Esophagus mucosa (tissue), 1 donor: ENCODE data around the gene CRTC1. TPM values are rescaled to one million over a fixed set of nuclear protein-coding genes. Genes with fewer than 3 reads are reported as not detected.

Experiments used
- ATAC-seq: fragments of 200-7000 bp; cut with Tn5 transposase; one replicate; pipeline ENCODE4 v1.9.1; 2020
- total RNA-seq: library from RNA; stranded (reverse); gene quantifications from one replicate; pipeline ENCODE4 v1.2.4, GENCODE V29; 2023
- donor health status: DM: yes; HTN: yes; CAD: no.

Gene CRTC1
- total RNA-seq, 1 donor from 2014 or later, result 4.0 TPM

DNA sequence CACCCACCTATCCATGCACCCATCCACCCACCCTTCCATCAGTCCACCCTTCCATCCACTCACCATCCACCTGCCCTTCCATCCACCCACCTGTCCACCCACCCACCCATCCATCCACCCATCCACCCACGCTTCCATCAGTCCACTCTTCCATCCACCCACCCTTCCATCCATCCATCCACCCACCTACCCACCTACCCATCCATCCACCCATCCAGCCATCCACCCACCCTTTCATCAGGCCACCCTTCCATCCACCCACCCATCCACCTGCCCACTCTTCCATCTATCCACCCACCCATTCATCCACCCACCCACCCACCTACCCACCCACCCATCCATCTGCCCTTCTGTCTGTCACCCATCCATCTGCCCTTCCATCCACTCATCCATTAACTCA, 29.6 kb upstream of the CRTC1 start:
- no peak for ATAC-seq

DNA sequence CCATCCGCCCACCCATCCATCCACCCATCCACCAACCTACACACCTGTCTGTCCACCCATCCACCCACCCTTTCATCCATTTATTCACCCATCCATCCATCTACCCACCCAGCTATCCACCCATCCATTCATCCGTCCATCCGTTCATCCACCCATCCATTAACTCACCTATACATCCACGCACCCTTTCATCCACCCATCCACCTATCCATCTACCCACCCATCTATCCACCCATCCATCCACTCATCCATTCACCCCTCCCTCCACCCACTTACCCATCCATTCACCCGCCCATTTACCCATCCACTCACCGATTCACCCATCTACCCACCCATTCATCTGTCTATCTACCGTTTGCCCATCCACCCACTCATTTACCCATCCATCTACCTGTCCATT, 29.0 kb upstream of the CRTC1 start:
- no peak for ATAC-seq

DNA sequence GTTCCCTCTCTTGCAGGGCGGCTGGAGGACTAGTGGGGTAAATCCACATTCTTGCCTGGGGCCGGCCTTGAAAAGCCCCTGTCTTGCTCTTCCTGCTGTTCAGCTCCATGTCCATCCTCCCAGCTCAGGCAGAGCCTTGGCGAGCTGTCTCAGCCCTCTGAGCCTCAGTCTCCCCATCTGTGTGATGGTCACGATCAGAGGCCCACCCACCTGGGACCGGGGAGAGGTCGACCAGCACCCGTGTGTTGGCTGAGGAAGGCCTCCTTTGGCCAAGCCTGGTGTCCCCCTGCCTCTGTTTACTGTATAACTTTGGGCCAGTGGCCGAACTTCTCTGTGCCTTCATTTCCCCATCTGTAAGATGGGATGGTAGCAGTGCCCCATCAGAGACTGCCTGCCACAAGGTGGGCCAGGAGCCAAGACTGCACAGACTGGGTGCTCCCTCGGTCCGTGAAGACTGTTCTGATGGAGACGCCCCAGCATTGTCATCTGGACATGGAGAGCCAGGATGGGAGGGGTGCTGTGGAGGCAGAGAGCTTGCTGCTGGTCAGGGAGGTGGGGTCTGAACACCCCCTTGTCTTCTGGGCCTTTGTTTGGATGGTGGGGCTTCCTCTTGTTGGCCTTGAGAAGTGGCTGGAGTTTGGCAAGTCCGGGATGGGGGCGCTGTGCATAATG, 28.2 kb upstream of the CRTC1 start:
- ATAC-seq, result no peak

DNA sequence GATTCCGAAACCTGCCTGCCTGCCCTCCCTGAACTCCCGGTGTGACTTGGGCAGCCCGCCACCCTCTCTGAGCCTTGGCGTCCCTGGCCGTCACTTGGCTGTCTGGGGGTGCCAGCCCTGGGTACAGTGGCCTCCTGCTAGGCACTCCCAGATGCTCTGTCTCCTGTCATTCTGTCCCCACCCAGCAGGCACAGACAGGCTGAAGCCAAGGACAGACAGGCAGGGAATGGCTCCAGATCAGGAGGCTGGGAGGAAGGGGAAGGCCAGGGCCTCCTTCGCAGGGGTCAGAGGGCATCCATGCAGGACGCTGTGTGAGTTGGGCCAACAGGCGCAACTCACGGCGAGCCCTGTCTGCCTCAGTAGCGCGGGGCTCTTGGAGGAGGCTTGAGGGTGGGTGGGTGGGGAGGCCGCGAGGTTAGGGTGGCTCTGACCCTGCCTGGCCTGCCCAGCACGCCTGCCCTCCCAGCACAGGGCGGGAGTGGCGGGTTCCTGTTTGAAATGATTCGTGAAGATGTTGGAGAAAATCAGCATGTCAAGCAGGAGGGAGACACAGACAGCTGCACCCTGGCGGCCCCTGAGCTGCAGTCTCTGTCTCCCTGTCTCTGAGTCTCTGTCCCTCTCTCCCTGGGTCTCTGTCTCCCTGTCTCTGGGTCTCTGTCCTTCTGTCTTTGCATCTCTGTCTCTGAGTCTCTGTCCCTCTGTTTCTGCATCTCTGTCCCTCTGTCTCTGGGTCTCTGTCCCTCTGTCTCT, 27.0 kb upstream of the CRTC1 start:
- no peak for ATAC-seq

DNA sequence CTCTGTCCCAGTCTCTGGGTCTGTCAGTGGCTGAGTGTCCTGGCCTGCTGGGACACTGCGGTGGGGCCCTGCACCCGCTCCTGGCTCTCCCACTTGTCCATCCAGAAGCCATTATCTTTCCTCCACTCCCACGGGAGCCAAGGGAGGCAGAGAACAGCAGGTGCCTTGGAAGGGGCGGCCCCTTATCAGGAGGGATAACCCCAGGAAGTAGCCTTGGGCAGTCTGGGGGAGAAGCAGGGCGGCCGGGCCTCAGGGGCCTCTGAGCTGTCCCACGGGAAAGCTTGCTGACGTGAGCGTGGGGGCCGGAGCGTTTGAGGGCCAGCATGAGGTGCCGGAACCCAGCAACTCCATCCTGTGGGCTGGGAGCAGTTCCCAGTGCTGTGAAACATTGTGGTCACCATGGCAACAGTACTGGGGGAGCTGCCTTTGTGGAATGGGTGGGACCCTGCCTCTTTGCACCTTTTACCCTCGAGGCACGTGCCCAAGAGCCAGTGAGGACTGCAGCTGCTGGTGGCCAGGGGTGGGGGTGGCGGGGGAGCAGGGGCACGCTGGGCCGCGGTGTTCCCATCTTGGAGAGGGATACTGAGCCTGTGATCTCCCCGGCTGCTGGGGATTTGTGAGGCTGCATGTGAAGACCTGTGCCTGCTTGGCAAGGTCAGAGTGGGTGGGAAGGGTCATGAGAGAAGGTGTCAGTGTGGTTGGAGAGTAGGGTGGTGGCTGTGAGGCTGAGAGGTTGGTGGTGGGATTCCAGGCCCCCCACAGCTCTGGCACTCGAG, 25.7 kb upstream of the CRTC1 start:
- ATAC-seq, result no peak

DNA sequence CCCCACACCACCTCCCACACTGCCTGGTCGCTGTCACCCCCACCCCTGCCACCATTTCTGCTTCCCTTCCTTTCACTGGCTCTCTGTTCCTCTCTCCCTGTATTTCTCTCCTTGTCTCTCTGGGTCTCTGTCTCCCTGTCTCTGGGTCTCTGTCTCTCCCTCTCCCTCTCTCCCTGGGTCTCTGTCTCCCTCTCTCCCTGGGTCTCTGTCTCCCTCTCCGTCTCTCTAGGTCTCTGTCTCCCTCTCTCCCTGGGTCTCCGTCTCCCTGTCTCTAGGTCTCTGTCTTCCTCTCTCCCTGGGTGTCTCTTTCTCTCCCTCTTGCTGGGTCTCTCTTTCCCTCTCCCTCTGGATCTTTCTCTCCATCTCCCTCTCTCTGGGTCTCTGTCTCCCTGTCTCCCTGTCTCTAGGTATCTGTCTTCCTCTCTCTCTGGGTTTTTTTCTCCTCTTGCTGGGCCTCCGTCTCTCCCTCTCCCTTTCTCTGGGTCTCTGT, 25.1 kb upstream of the CRTC1 start:
- ATAC-seq, result no peak

DNA sequence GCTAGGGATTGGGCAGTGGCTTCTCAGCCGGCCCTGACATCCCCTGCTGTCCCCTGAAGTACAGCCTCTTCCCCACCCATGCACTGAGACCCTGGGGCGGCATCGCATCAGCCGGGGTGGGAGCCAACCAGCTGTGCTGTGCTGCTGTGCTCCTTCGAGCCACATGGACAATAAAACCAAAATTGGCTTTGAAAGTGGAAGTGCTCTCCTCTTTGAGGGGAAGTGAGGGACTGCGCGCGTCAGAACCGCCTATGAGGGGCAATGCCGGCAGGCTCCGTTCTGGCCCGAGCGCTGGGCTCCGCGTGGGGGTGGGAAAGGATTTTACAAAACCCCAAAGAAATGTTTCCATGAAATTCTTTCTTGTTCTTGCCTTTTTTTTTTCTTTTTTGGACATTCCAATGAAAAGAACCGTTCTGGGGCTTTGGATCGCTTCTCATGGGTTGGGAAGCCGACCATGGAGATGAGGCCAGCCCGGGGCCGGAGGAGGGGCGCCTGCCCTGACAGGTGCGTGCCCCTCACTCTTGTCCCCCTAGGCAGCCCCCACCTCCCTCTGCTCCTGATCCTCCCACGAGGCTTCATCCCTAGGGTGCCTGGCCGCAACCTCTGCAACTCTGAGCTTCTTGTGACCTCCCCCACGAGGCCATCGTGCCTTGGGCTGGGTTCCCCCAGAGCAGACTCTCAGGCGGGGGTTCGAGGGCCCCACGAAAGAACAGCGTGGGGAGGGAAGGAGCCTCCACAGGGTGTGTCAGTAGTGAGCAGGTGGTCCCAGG, 24.0 kb upstream of the CRTC1 start:
- no peak for ATAC-seq

DNA sequence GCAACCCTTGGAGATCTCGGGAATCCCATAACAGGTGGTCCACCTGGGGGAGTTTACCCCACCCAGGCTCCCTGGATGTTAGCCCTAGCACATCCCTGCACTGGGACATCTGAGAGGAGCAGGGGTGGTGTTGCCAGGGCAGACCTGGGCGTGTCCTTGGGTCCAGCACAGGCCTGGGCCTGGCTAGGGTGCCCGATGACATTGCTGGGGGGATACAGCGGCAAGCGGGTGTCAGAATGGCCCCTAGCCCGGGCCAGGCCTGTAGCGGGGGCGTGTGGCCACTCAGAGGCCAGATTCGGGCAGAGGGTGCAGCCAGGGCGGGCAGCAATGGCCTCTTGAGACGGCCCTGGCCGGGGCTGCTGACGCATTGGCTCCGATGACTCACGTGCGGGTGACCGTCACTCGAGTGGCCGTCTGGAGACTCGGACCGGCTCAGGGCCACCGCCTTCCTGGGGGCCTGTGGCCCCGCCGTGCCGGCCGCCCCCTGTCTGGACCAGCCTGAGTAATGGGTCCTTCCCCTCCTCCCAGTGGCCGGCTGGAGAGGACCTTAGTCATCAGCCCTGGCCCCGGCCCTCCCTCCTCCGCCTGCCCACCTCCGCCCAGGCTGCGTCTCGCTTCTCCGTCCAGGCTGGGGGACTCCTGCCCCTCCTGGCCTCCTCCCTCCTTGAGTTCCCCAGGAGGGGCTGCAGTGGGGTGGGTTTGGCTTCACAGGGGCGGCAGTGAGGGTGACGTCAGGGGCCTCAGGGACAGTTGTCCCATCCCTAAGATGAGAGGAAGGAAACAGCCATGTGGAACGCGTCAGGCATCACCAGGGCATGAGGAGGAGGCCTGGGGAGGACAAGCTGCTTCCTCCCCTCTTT, 23.2 kb upstream of the CRTC1 start:
- peak; percentile 4 for ATAC-seq

DNA sequence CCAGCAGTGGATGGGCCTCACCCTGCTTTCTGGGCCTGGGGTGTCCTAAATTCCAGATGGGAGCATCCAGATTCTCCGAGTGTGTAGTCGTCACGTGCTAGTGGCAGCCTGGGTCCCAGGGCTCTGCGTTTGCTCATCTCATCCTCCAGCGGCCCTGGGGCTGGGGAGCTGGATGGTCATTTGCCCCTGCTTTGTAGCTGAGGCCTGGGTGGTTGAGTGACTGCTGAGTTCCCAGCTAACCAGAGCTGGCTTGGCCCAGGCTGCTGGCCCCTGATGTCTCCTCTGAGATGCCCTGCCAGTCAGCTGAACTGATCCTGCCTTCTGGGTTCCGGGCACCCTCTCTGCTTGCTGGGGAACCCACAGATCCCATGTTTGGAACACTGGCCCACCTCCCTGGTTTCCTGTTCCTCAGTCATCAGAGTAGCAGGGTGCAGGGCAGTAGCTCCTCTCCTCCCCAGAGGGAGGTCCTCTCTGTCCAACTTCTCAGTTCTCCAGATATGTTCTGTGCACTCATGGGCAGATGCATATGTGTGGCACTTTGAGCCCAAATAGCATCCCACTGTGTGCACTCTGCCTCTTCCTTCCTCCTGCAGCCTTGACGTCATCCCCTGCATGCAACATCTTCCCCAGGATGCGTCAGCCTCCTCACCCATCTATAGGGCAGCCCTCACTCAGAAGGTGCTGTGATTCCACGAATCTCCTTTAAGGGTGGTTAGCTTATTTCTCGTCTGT, 22.4 kb upstream of the CRTC1 start:
- ATAC-seq, result no peak

DNA sequence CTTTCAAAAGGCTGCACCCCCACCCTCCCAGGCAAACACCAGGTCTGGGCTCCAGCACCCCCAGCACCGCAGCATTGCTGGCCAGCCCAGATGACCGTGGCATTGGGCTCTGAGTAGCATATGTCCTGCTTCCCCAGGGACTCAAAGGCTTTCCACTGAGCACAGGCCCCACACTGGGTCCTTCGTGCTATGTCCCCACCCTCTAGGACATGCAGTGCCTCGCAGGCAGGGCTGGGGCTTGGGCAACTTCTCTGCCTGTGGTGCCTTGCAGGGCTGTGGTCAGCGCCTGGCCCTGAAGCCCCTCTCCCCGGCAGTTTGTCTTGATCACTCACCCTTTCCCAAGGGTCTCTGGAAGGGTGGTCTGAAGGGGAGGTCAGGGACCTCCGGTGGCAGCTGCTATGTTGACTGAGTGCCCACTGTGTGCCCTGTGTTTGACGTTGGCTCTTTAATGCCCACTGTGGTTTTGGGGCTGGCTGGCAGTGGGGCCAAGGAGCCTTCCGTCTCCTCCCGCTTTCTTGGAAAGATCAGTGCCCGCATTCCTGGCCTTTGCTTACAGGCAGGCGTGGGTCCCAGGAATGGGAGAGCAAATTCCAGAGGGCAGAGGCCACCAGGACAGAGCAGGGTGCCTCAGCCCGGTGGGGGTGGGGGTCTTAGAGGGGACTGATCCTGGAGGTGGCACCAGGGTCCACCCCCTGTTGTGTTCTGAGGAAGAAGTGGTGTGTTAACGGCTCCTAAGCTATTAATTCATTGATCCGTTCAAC, 20.3 kb upstream of the CRTC1 start:
- ATAC-seq, result no peak

DNA sequence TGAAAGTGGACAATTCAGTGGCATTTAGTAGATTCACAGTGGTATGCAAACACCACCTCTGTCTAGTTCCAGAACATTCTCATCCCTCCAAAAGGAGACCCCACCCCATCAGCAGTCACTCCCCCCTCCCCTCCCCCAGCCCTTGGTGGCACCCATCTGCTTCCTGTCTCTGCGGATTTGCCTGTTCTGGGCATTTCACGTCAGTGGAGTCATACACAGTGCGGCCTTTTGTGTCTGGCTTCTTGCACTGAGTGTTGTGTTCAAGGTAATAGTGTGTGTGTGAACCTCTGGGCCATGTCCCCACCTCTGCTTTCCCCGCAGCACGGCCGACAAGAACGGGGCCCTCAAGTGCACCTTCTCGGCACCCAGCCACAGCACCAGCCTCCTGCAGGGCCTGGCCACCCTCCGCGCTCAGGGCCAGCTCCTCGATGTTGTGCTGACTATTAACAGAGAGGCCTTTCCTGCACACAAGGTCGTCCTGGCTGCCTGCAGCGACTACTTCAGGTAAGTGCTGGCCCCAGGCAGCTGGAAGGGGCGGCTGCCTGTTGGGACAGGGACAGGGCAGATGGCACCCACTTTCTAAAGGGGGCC, 19.4 kb upstream of the CRTC1 start:
- no peak for ATAC-seq

DNA sequence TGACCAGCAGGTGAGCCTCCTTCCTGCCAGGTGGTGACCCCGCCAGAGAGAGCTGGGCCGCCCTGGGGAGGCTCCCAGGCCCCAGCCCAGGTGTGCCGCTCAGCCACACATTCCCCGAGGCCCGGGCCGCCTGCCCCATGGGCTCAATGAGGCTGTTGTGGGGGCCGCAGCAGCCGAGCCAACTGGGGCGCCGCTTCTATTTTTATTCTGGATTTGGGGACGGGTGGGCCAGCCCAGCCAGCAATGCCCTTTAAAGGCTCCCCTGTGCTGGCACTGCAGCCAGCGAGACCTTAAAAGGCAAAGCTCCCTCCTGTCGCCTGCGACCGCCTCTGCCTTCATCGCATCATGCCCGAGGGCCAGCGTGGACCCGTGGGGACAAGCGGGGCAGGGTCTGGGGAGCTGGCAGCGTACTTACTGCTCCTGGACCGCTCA, 17.7 kb upstream of the CRTC1 start:
- no peak for ATAC-seq

DNA sequence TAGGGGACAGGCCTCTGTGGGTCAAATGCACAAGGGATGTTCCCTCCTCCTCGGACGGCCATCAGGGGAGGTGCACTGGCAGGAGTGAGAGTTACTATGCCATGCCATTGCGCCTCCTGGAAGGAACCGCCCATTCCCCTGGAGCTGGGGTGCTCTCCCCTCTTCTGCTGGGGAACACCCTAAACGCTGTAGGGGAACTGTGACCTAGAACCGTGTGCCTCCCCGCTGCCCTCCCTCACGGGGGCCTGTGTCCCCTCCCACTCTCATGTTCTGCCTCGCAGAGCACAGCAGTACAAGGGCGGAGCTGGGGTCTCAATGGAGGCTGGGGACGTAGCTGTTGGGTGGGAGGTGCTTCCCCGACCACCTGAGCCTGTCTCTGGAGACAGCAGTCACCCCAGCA, 17.2 kb upstream of the CRTC1 start:
- peak; percentile 6 for ATAC-seq

DNA sequence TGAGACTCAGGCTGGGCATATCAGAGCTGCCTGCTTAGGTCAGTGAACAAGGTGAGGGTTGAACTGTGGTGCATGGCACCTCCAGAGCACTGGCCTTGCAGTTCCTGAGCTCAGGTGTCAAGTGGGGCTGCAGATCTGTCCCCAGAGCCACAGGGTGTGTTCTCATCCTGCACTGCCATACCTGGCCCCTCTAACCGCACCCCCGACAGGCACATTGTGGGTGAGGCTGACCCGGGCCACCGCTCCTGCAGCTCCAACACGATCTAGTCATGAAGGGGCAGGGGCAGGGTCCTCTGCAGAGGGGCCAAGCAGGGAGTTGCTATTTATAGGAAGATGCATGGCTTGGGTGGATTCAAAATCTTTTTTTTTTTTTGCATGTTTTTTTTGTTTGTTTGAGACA, 16.7 kb upstream of the CRTC1 start:
- no peak for ATAC-seq

DNA sequence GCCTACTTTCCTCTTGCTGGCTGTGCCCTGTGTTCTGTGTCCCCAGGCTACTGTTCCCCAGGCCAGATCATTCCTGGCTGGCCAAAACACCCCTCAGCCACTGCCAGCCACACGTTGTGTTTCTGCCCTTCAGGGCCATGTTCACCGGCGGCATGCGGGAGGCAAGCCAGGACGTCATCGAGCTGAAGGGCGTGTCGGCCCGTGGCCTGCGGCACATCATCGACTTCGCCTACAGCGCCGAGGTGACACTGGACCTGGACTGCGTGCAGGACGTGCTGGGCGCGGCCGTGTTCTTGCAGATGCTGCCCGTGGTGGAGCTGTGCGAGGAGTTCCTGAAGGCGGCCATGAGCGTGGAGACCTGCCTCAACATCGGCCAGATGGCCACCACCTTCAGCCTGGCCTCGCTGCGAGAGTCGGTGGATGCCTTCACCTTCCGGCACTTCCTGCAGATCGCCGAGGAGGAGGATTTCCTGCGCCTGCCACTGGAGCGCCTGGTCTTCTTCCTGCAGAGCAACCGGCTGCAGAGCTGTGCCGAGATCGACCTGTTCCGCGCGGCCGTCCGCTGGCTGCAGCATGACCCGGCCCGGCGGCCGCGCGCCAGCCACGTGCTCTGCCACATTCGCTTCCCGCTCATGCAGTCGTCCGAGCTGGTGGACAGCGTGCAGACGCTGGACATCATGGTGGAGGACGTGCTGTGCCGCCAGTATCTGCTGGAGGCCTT, 15.8 kb upstream of the CRTC1 start:
- ATAC-seq, result no peak

DNA sequence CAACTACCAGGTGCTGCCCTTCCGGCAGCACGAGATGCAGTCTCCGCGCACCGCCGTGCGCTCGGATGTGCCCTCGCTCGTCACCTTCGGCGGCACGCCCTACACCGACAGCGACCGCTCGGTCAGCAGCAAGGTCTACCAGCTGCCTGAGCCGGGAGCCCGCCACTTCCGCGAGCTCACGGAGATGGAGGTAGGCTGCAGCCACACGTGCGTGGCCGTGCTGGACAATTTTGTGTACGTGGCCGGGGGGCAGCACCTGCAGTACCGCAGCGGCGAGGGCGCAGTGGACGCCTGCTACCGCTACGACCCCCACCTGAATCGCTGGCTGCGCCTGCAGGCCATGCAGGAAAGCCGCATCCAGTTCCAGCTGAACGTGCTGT, 15.2 kb upstream of the CRTC1 start:
- ATAC-seq, result no peak

DNA sequence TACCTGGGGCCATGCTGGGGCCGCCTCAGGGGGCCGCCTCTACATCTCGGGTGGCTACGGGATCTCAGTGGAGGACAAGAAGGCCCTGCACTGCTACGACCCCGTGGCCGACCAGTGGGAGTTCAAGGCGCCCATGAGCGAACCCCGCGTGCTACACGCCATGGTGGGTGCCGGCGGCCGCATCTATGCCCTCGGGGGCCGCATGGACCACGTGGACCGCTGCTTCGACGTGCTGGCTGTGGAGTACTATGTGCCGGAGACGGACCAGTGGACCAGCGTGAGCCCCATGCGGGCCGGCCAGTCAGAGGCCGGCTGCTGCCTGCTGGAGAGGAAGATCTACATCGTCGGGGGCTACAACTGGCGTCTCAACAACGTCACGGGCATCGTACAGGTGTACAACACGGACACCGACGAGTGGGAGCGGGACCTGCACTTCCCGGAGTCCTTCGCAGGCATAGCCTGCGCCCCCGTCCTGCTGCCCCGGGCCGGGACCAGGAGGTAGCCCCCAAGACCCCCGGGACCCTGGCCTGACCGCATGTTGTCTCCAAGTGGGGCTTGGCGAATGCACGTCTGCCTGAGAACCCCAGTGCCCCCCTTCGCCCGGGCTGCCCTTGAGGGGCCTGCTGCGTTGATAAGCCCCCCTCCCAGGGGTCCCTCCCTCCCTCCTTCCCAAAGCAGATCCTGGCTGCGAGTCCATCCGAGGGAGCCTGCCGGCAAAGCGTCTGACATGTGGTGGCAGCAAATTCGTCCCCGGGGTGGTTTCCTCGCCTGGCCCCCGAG, 14.5 kb upstream of the CRTC1 start:
- no peak for ATAC-seq

DNA sequence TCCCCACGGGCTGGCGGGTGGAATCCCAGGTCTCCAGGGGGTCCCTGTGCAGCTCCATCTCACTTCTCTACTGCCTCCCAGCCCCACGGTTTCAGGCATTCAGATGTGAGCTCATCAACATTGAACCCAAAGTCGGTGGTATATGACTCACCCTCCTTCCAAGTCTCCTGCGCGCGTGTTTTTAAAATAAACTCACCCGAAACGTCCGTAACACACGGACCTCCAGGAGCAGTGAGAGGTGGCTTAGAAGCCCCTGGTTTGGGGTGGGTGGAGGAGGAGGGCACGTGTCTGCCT, 14.0 kb upstream of the CRTC1 start:
- no peak for ATAC-seq

DNA sequence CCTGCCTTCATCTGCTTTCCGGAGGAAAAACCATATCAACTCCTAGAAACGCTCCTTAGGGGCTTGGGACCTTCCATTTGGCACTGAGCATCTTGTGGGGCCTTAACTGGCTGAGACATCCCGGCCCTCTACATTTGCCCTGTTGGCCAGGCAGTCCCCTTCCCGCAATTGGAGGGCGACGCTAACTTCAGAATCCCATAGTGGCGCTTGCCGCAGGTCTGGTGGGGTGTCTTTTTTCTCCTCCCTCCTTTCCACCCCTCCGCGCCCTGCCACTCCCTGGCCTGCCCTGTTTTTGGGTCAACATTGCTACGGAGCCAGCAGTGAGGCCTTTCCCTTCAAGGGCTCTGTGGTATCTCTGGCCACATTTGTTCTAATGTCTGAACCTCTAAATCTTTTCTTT, 13.6 kb upstream of the CRTC1 start:
- no peak for ATAC-seq
